ENCODE data around the gene KRTAP5-1.
A peak's percentile ranks its signal among the peaks of the same experiment; 100 is the strongest.
"Not testable (repeated sequence)": the region's sequence is repeated elsewhere in the genome, so short reads cannot be mapped to it uniquely, and the experiment has no call there.

Gene KRTAP5-1

GRCh38 chr11:1623716-1624115 is 38.6 kb upstream of the KRTAP5-1 start:
- peaks cover 3% of the 10 kb centered on the region; the same call in 1 of the 2 replicates for H3K27me3 ChIP-seq
- H4K20me1 ChIP-seq = no peaks in the 10 kb centered on the region
- H3K36me3 ChIP-seq = no peaks in the 10 kb centered on the region
- H3K4me1 ChIP-seq = peaks cover 9% of the 10 kb centered on the region
- no peak for TF ChIP-seq Cebpa-rat (IDR thresholded peaks at IDR 0.05)
- no peak overlapping the region for H3K4me3 ChIP-seq
- no peak overlapping the region for H3K9ac ChIP-seq
- H3K27ac ChIP-seq = no peak overlapping the region
- H3K4me2 ChIP-seq = no peak overlapping the region
- H3K9me3 ChIP-seq = no peaks in the 10 kb centered on the region

DNA sequence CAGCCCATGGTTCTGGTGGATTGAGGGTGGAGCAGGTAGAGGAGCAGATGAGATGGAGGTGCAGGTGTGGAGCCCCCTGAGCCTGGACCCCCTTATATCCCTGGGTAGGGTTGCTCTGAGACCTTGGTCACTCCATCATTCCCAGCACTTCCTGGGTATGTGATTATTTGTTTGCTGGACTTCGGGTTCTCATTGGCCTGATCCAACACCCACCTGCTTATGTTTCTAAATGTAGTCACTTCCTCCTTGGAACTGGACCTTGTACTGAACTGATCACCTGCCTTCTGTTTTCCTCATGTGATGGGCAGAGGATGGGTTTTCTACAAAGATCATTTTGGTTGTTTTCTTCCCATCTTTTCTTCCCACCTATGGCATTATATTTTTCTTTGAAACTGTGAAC is 37.0 kb upstream of the KRTAP5-1 start, which contains the start of gene KRTAP5-4:
KRTAP5-4 (minus strand) TSS at position 53 of the 400 bp plus-strand sequence; CDS start at position 8, 45 bp downstream.
- no peak within 1 kb of the TSS for H3K4me2 ChIP-seq
- H3K4me1 ChIP-seq = peaks cover 9% of the 10 kb centered on the region
- peaks cover 3% of the 10 kb centered on the region; the same call in 1 of the 2 replicates for H3K27me3 ChIP-seq
- no peaks in the 10 kb centered on the region for H4K20me1 ChIP-seq
- H3K9ac ChIP-seq = no peak within 1 kb of the TSS
- H3K27ac ChIP-seq = no peak within 1 kb of the TSS
- H3K36me3 ChIP-seq = no peaks in the 10 kb centered on the region
- H3K9me3 ChIP-seq = peaks cover 5% of the 10 kb centered on the region; the same call in 1 of the 2 replicates
- TF ChIP-seq Cebpa-rat (IDR thresholded peaks at IDR 0.05) = no peak
- no peak within 1 kb of the TSS for H3K4me3 ChIP-seq

- Histone ChIP-seq H3K9me3 (peaks cover 5% of the 10 kb centered on the region; the same call in 1 of the 2 replicates), H3K27me3 (0 out of 2 replicates have a peak, but pooled peaks cover 3% of the 10 kb centered on the region), H3K27ac (no peak overlapping the region), H3K4me3 (no peak overlapping the region), H3K4me2 (peak overlapping the region; percentile 34; the same call in 1 of the 2 replicates), H4K20me1 (no peaks in the 10 kb centered on the region), H3K9ac (no peak overlapping the region), H3K4me1 (peaks cover 9% of the 10 kb centered on the region), H3K36me3 (no peaks in the 10 kb centered on the region)
- no peak for TF ChIP-seq Cebpa-rat (IDR thresholded peaks at IDR 0.05)
Measured at GRCh38 chr11:1619449-1619848, 34.4 kb upstream of the KRTAP5-1 start.

GRCh38 chr11:1618231-1618630 is 33.1 kb upstream of the KRTAP5-1 start:
- TF ChIP-seq Cebpa-rat (IDR thresholded peaks at IDR 0.05) = no peak
- Histone ChIP-seq H3K27me3 (0 out of 2 replicates have a peak, but pooled peaks cover 3% of the 10 kb centered on the region), H4K20me1 (no peaks in the 10 kb centered on the region), H3K4me1 (peaks cover 9% of the 10 kb centered on the region), H3K9ac (no peak overlapping the region), H3K27ac (no peak overlapping the region), H3K36me3 (no peaks in the 10 kb centered on the region), H3K9me3 (peaks cover 5% of the 10 kb centered on the region; the same call in 1 of the 2 replicates), H3K4me2 (no peak overlapping the region), H3K4me3 (no peak overlapping the region)

DNA sequence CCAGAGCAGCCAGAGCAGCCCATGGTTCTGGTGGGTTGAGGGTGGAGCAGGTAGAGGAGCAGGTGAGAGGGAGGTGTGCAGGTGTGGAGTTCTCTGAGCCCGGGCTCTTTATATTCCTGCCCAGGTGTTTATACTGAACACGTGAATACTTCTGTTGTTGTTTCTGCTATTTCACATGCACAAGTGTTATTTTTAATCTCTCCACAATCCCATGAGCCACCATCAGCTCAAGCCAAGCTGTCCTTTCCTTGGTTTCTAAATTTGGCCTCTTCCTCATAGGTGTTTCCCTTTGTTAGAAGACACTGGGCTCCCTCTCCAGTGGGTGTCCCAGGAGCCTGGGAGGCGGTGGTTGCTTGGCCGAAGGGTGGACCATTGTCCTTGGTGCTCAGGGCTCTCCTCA is 23.3 kb upstream of the KRTAP5-1 start, which contains the start of gene KRTAP5-3:
KRTAP5-3 (minus strand) TSS at position 101 of the 400 bp plus-strand sequence; CDS start at position 23, 78 bp downstream.
- H3K9me3 ChIP-seq = peaks cover 7% of the 10 kb centered on the region; the same call in 1 of the 2 replicates
- no peaks in the 10 kb centered on the region for H4K20me1 ChIP-seq
- no peak within 1 kb of the TSS for H3K4me3 ChIP-seq
- no peak within 1 kb of the TSS for H3K27ac ChIP-seq
- no peak within 1 kb of the TSS for H3K9ac ChIP-seq
- H3K4me1 ChIP-seq = peaks cover 12% of the 10 kb centered on the region; the same call in 1 of the 2 replicates
- no peak for TF ChIP-seq Cebpa-rat (IDR thresholded peaks at IDR 0.05)
- no peaks in the 10 kb centered on the region for H3K27me3 ChIP-seq
- no peaks in the 10 kb centered on the region for H3K36me3 ChIP-seq
- peak within 1 kb of the TSS; percentile 28; the same call in 1 of the 2 replicates for H3K4me2 ChIP-seq

- not testable (repeated sequence) for H3K27me3 ChIP-seq, H3K9ac ChIP-seq, H3K9me3 ChIP-seq, H4K20me1 ChIP-seq, H3K36me3 ChIP-seq, H3K27ac ChIP-seq, H3K4me3 ChIP-seq
- Histone ChIP-seq H3K4me1 (peaks cover 12% of the 10 kb centered on the region; the same call in 1 of the 2 replicates), H3K4me2 (peak overlapping the region; percentile 28; the same call in 1 of the 2 replicates)
Measured at GRCh38 chr11:1607901-1608300, 22.8 kb upstream of the KRTAP5-1 start.

DNA sequence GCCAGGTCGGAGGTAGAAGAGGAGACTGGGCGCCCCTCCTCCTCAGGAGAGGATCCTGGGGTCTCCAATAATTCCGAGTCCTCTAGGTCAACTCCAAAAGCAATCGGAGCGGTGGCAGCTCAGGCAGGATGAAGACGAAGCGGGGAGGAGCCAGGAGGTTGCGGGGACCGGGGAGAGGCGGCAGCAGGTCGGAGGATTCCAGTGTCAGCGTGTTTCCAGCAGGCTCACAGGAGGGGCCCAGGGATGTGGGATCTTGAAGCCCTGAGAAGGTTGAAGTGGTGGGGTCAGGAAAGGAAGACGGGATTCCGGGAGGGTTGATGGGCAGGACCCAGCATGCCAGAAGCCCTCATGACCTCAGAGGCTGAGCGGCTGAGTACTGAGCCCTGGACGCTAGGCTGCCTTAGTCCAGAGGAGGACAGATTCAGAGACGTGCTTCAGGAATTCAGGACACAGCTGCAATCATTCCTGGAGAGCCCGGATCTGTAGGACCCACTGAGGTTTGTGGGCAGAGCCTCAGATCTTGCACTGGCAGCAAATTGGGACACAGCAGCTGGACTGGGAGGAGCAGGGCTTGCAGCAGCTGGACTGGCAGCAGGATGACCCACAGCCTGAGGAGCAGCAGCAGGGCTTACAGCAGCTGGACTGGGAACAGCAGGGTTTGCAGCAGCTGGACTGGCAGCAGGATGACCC is 22.2 kb upstream of the KRTAP5-1 start:
- H3K4me2 ChIP-seq, H3K36me3 ChIP-seq, H3K4me3 ChIP-seq, H3K9me3 ChIP-seq, H3K27ac ChIP-seq, H3K27me3 ChIP-seq, H4K20me1 ChIP-seq, H3K9ac ChIP-seq: not testable (repeated sequence)
- H3K4me1 ChIP-seq = peaks cover 12% of the 10 kb centered on the region; the same call in 1 of the 2 replicates

DNA sequence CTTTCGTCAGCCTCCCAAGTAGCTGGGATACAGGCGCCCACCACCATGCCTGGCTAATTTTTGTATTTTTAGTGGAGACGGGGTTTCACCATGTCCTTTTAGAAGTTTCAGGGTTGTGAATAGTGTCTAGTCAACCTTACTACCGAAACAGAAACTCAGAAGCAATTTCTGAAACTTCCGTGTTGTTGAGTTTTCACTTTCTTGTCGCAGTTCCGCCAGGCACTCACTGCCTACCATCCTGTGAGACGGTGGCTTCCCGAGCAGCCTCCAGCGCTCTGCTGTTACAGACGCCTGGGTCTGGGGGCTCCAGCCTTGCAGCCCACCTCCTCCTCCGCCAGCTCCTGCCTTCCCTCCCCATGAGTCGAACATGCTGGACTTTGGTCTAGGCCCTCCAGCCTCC is 20.8 kb upstream of the KRTAP5-1 start:
- H3K4me1 ChIP-seq = peaks cover 12% of the 10 kb centered on the region; the same call in 1 of the 2 replicates
- H4K20me1 ChIP-seq, H3K36me3 ChIP-seq, H3K9ac ChIP-seq, H3K27me3 ChIP-seq, H3K27ac ChIP-seq, H3K9me3 ChIP-seq, H3K4me3 ChIP-seq, H3K4me2 ChIP-seq: not testable (repeated sequence)

DNA sequence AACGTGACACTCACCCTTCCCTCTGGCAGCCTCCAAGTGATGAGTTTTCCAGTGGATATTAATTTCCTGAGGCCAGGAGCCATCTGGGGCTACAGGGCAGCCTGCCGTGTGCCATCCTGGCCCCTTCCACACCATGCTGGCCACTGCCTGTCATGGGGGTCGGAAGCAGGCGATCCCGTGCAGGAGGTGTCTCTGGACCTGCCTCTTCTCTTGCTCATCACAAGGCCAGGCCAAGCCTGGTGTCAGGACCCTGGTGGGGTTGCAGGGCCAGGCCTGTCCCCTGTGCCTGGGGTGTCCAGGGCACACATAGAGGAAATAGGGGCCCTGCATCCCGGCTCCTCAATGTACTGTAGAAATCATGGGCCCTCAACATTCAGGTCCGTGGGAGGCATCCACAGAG is 19.6 kb upstream of the KRTAP5-1 start:
- Histone ChIP-seq H3K27me3 (no peaks in the 10 kb centered on the region), H3K27ac (no peak overlapping the region), H3K4me3 (no peak overlapping the region), H3K4me2 (no peak overlapping the region), H3K4me1 (peaks cover 12% of the 10 kb centered on the region; the same call in 1 of the 2 replicates), H3K9me3 (no peaks in the 10 kb centered on the region), H3K9ac (no peak overlapping the region), H4K20me1 (no peaks in the 10 kb centered on the region), H3K36me3 (no peaks in the 10 kb centered on the region)
- TF ChIP-seq Cebpa-rat (IDR thresholded peaks at IDR 0.05) = no peak

- H3K27me3 ChIP-seq = no peaks in the 10 kb centered on the region
Measured at GRCh38 chr11:1604181-1604580, 19.1 kb upstream of the KRTAP5-1 start.

More at GRCh38 chr11:1604181-1604580, 19.1 kb upstream of the KRTAP5-1 start:
- no peaks in the 10 kb centered on the region for H4K20me1 ChIP-seq
- no peaks in the 10 kb centered on the region for H3K9me3 ChIP-seq
- no peak overlapping the region for H3K27ac ChIP-seq
- no peak overlapping the region for H3K4me2 ChIP-seq
- H3K9ac ChIP-seq = no peak overlapping the region
- no peak for TF ChIP-seq Cebpa-rat (IDR thresholded peaks at IDR 0.05)
- peaks cover 12% of the 10 kb centered on the region; the same call in 1 of the 2 replicates for H3K4me1 ChIP-seq
- H3K36me3 ChIP-seq = no peaks in the 10 kb centered on the region
- H3K4me3 ChIP-seq = no peak overlapping the region

All from BLaER1 (cell line).